DOHH2 (cell line): Measurements from ENCODE around the gene ITPK1.

ENCODE experiments used
- CTCF ChIP-seq: fragments of 200-600 bp; sonication (generic); IDR thresholded peaks from one replicate; pipeline ENCODE4 v1.5.1; 2014; ENCODE audit warnings: antibody characterized with exemption, mild to moderate bottlenecking, low read depth, low read length; ENCODE audit not compliant: poor library complexity, severe bottlenecking
- EZH2phosphoT487 ChIP-seq: fragments of 200-600 bp; sonication (generic); IDR thresholded peaks from 2 replicates; pipeline ENCODE4 v1.6.1; 2017; ENCODE audit warnings: borderline replicate concordance, mild to moderate bottlenecking, antibody characterized with exemption, low read length, moderate library complexity, mixed read lengths

- no peak for TF ChIP-seq CTCF
- no peak for TF ChIP-seq EZH2phosphoT487
Observed at GRCh38 chr14:92916201-92916600, 199.5 kb downstream of the ITPK1 start.
